Epidermal melanocyte (primary cell): ENCODE data around the gene LARGE1.

ENCODE experiments used
- DNase-seq: peaks from one replicate; pipeline ENCODE4 v3.0.0; 2011; ENCODE audit warnings: low spot score; ENCODE audit not compliant: insufficient read length

Gene LARGE1

GRCh38 chr22:33600595-33600994, 319.7 kb downstream of the LARGE1 start:
- DNase-seq: no peak

- no peak for DNase-seq
Observed at GRCh38 chr22:33600113-33600512, 320.2 kb downstream of the LARGE1 start.

GRCh38 chr22:33599596-33599995, 320.7 kb downstream of the LARGE1 start:
- DNase-seq: no peak

GRCh38 chr22:33598821-33599220, 321.5 kb downstream of the LARGE1 start:
- DNase-seq: no peak

GRCh38 chr22:33597274-33597985, 322.8 kb downstream of the LARGE1 start:
- DNase-seq: no peak

GRCh38 chr22:33593818-33594217, 326.5 kb downstream of the LARGE1 start:
- DNase-seq: no peak

- DNase-seq: no peak
Observed at GRCh38 chr22:33591946-33592345, 328.3 kb downstream of the LARGE1 start.

- no peak for DNase-seq
Observed at GRCh38 chr22:33589297-33589696, 331.0 kb downstream of the LARGE1 start.

- no peak for DNase-seq
Observed at GRCh38 chr22:33588860-33589259, 331.4 kb downstream of the LARGE1 start.

GRCh38 chr22:33584152-33584551, 336.1 kb downstream of the LARGE1 start:
- no peak for DNase-seq

GRCh38 chr22:33582822-33583400, 337.4 kb downstream of the LARGE1 start:
- DNase-seq: no peak

- no peak for DNase-seq
Observed at GRCh38 chr22:33580310-33580709, 340.0 kb downstream of the LARGE1 start.

GRCh38 chr22:33579448-33580093, 340.7 kb downstream of the LARGE1 start:
- DNase-seq: peak; percentile 40

GRCh38 chr22:33578752-33579151, 341.5 kb downstream of the LARGE1 start:
- no peak for DNase-seq

GRCh38 chr22:33577862-33578411, 342.3 kb downstream of the LARGE1 start:
- DNase-seq: no peak

GRCh38 chr22:33576205-33576604, 344.1 kb downstream of the LARGE1 start:
- DNase-seq: no peak

- DNase-seq: no peak
Observed at GRCh38 chr22:33575771-33576170, 344.5 kb downstream of the LARGE1 start.

- DNase-seq: no peak
Observed at GRCh38 chr22:33575041-33575440, 345.2 kb downstream of the LARGE1 start.

GRCh38 chr22:33573479-33573878, 346.8 kb downstream of the LARGE1 start:
- no peak for DNase-seq

- no peak for DNase-seq
Observed at GRCh38 chr22:33572086-33572485, 348.2 kb downstream of the LARGE1 start.

- no peak for DNase-seq
Observed at GRCh38 chr22:33570110-33570509, 350.2 kb downstream of the LARGE1 start.

GRCh38 chr22:33569559-33569958, 350.7 kb downstream of the LARGE1 start:
- DNase-seq: peak; percentile 29
